BLaER1 treated with 17β-estradiol and CSF1 and Interleukin-3, amounts not matched to agents 10 nM and 100 nM (cell line): Measurements from ENCODE around the gene PRG3.
A peak's percentile ranks its signal among the peaks of the same experiment; 100 is the strongest.

ENCODE experiments used
- H3K27ac ChIP-seq, 11 experiments: shearing (Covaris generic); formaldehyde crosslinking; 2 replicates each; pipeline ENCODE4 v1.8.1; 2022
- H3K27me3 ChIP-seq, 11 experiments: shearing (Covaris generic); formaldehyde crosslinking; 2 replicates each; pipeline ENCODE4 v1.8.1; 2022
- H3K36me3 ChIP-seq, 11 experiments: shearing (Covaris generic); formaldehyde crosslinking; 2 replicates each; pipeline ENCODE4 v1.8.1; 2022
- H3K4me1 ChIP-seq, 10 experiments: shearing (Covaris generic); formaldehyde crosslinking; 2 replicates each; pipeline ENCODE4 v1.8.1; 2022
- H3K4me2 ChIP-seq, 11 experiments: shearing (Covaris generic); formaldehyde crosslinking; 2 replicates each; pipeline ENCODE4 v1.8.1; 2022
- H3K4me3 ChIP-seq, 10 experiments: shearing (Covaris generic); formaldehyde crosslinking; 2 replicates each; pipeline ENCODE4 v1.8.1; 2022
- H3K9ac ChIP-seq, 11 experiments: shearing (Covaris generic); formaldehyde crosslinking; 2 replicates each; pipeline ENCODE4 v1.8.1; 2022
- H3K9me3 ChIP-seq, 11 experiments: shearing (Covaris generic); formaldehyde crosslinking; replicated peaks in 1 of 11; 2 replicates each; pipeline ENCODE4 v1.8.1; 2022
- H4K20me1 ChIP-seq, 11 experiments: shearing (Covaris generic); formaldehyde crosslinking; 2 replicates each; pipeline ENCODE4 v1.8.1; 2022
- Cebpa-rat ChIP-seq, 11 experiments: shearing (Covaris generic); IDR thresholded peaks; 2 replicates each; pipeline ENCODE4 v1.8.1; 2022

PRG3 gene

GRCh38 chr11:57391111-57391510 is 10.2 kb upstream of the PRG3 start:
- no peak overlapping the region for H3K9ac ChIP-seq
- no peak overlapping the region for H3K4me3 ChIP-seq
- no peaks in the 10 kb centered on the region for H3K9me3 ChIP-seq
- no peak for TF ChIP-seq Cebpa-rat (IDR thresholded peaks at IDR 0.05)
- no peak overlapping the region for H3K27ac ChIP-seq
- H3K36me3 ChIP-seq: peaks cover 0 to 8% (median 0%) of the 10 kb centered on the region in 11 experiments; a peak in 7 of 22 replicates
- H3K4me2 ChIP-seq: peak overlapping the region in 4 of 11 experiments; percentile 32 to 50 (median 36); a peak in 4 of 22 replicates
- peaks cover 0 to 19% (median 13%) of the 10 kb centered on the region in 10 experiments; a peak in 14 of 20 replicates for H3K4me1 ChIP-seq
- no peaks in the 10 kb centered on the region for H3K27me3 ChIP-seq
- H4K20me1 ChIP-seq: no peaks in the 10 kb centered on the region

- Histone ChIP-seq H3K27ac (no peak within 1 kb of the TSS), H3K9ac (no peak within 1 kb of the TSS), H3K36me3 (peaks cover 0 to 8% (median 0%) of the 10 kb centered on the region in 11 experiments; a peak in 7 of 22 replicates), H3K9me3 (no peaks in the 10 kb centered on the region), H3K27me3 (no peaks in the 10 kb centered on the region), H3K4me1 (peaks cover 0 to 19% (median 10%) of the 10 kb centered on the region in 10 experiments; a peak in 12 of 20 replicates), H3K4me2 (peak within 1 kb of the TSS in 5 of 11 experiments; percentile 12 to 50 (median 35); a peak in 7 of 22 replicates), H4K20me1 (no peaks in the 10 kb centered on the region), H3K4me3 (no peak within 1 kb of the TSS)
- no peak for TF ChIP-seq Cebpa-rat (IDR thresholded peaks at IDR 0.05)
Observed at GRCh38 chr11:57390535-57390934, 9.6 kb upstream of the PRG3 start, which contains the start of gene PRG2. Gene PRG2, minus strand, starts transcription at chr11:57390650. Its CDS starts 706 bp downstream, at chr11:57389944.

GRCh38 chr11:57387289-57388030 is 6.5 kb upstream of the PRG3 start:
- Histone ChIP-seq H3K9me3 (no peaks in the 10 kb centered on the region), H3K27me3 (no peaks in the 10 kb centered on the region), H4K20me1 (no peaks in the 10 kb centered on the region), H3K36me3 (peaks cover 0 to 6% (median 0%) of the 10 kb centered on the region in 11 experiments; a peak in 5 of 22 replicates), H3K9ac (no peak overlapping the region), H3K4me2 (no peak overlapping the region), H3K4me3 (no peak overlapping the region), H3K27ac (no peak overlapping the region), H3K4me1 (peaks cover 0 to 19% (median 10%) of the 10 kb centered on the region in 10 experiments; a peak in 12 of 20 replicates)
- no peak for TF ChIP-seq Cebpa-rat (IDR thresholded peaks at IDR 0.05)

GRCh38 chr11:57386178-57386940 is 5.4 kb upstream of the PRG3 start:
- Histone ChIP-seq H3K9ac (no peak overlapping the region), H3K4me2 (no peak overlapping the region), H3K9me3 (no peaks in the 10 kb centered on the region), H3K27me3 (no peaks in the 10 kb centered on the region), H3K4me1 (peaks cover 0 to 10% (median 2%) of the 10 kb centered on the region in 10 experiments; a peak in 10 of 20 replicates), H3K36me3 (no peaks in the 10 kb centered on the region; a peak in 3 of 22 replicates), H3K4me3 (no peak overlapping the region), H3K27ac (no peak overlapping the region), H4K20me1 (no peaks in the 10 kb centered on the region)
- TF ChIP-seq Cebpa-rat (IDR thresholded peaks at IDR 0.05): no peak

GRCh38 chr11:57379732-57380131 is 1.2 kb downstream of the PRG3 start:
- H3K4me2 ChIP-seq: no peak overlapping the region
- no peaks in the 10 kb centered on the region for H3K9me3 ChIP-seq
- H3K27ac ChIP-seq: no peak overlapping the region
- H3K27me3 ChIP-seq: no peaks in the 10 kb centered on the region
- no peak for TF ChIP-seq Cebpa-rat (IDR thresholded peaks at IDR 0.05)
- peaks cover 8 to 13% (median 12%) of the 10 kb centered on the region in 10 experiments; a peak in 19 of 20 replicates for H3K4me1 ChIP-seq
- H3K4me3 ChIP-seq: no peak overlapping the region
- peaks cover 0 to 3% (median 0%) of the 10 kb centered on the region in 11 experiments; a peak in 1 of 22 replicates for H4K20me1 ChIP-seq
- no peak overlapping the region for H3K9ac ChIP-seq
- H3K36me3 ChIP-seq: no peaks in the 10 kb centered on the region

GRCh38 chr11:57378186-57378585 is 2.8 kb downstream of the PRG3 start:
- H3K27me3 ChIP-seq: no peaks in the 10 kb centered on the region
- peaks cover 0 to 3% (median 0%) of the 10 kb centered on the region in 11 experiments; a peak in 1 of 22 replicates for H4K20me1 ChIP-seq
- no peak for TF ChIP-seq Cebpa-rat (IDR thresholded peaks at IDR 0.05)
- no peaks in the 10 kb centered on the region for H3K36me3 ChIP-seq
- no peak overlapping the region for H3K9ac ChIP-seq
- H3K9me3 ChIP-seq: peaks cover 0 to 8% (median 0%) of the 10 kb centered on the region in 11 experiments; a peak in 1 of 22 replicates
- H3K4me2 ChIP-seq: no peak overlapping the region
- no peak overlapping the region for H3K4me3 ChIP-seq
- peaks cover 8 to 18% (median 15%) of the 10 kb centered on the region in 10 experiments; a peak in 19 of 20 replicates for H3K4me1 ChIP-seq
- H3K27ac ChIP-seq: no peak overlapping the region

- peaks cover 0 to 3% (median 0%) of the 10 kb centered on the region in 11 experiments; a peak in 1 of 22 replicates for H4K20me1 ChIP-seq
- no peak overlapping the region for H3K4me2 ChIP-seq
- H3K27ac ChIP-seq: no peak overlapping the region
- H3K36me3 ChIP-seq: no peaks in the 10 kb centered on the region
- H3K4me3 ChIP-seq: no peak overlapping the region
- H3K9ac ChIP-seq: no peak overlapping the region
- H3K4me1 ChIP-seq: peaks cover 8 to 18% (median 15%) of the 10 kb centered on the region in 10 experiments; a peak in 19 of 20 replicates
- no peaks in the 10 kb centered on the region for H3K27me3 ChIP-seq
- H3K9me3 ChIP-seq: peaks cover 0 to 8% (median 0%) of the 10 kb centered on the region in 11 experiments; a peak in 1 of 22 replicates
- no peak for TF ChIP-seq Cebpa-rat (IDR thresholded peaks at IDR 0.05)
Observed at GRCh38 chr11:57377107-57377506, 3.8 kb downstream of the PRG3 start.

- Histone ChIP-seq H3K9me3 (peaks cover 0 to 8% (median 0%) of the 10 kb centered on the region in 11 experiments; a peak in 1 of 22 replicates), H3K4me1 (peaks cover 8 to 19% (median 16%) of the 10 kb centered on the region in 10 experiments), H3K9ac (no peak overlapping the region), H3K27ac (no peak overlapping the region), H3K4me3 (no peak overlapping the region), H3K27me3 (no peaks in the 10 kb centered on the region), H3K36me3 (no peaks in the 10 kb centered on the region), H4K20me1 (peaks cover 0 to 3% (median 0%) of the 10 kb centered on the region in 11 experiments; a peak in 1 of 22 replicates), H3K4me2 (peak overlapping the region in 9 of 11 experiments; percentile 38 to 84 (median 70); a peak in 13 of 22 replicates)
- TF ChIP-seq Cebpa-rat (IDR thresholded peaks at IDR 0.05): no peak
Observed at GRCh38 chr11:57376095-57377090, 4.6 kb downstream of the PRG3 start.
